GM19463 (cell line): ENCODE data around the gene LIFR.
A peak's percentile ranks its signal among the peaks of the same experiment; 100 is the strongest.

Experiments used
- ATAC-seq: cut with Tn5 transposase; IDR thresholded peaks from one replicate; pipeline ENCODE4 v1.9.1; 2021; ENCODE audit warnings: mild to moderate bottlenecking, moderate library complexity; ENCODE audit not compliant: unreplicated experiment

Gene LIFR

GRCh38 chr5:38551030-38552017 lies 5.1 kb downstream of the LIFR start:
- peak; percentile 51 for ATAC-seq

- no peak for ATAC-seq
These were observed 8.2 kb downstream of the LIFR start for GRCh38 chr5:38548064-38548759.

DNA sequence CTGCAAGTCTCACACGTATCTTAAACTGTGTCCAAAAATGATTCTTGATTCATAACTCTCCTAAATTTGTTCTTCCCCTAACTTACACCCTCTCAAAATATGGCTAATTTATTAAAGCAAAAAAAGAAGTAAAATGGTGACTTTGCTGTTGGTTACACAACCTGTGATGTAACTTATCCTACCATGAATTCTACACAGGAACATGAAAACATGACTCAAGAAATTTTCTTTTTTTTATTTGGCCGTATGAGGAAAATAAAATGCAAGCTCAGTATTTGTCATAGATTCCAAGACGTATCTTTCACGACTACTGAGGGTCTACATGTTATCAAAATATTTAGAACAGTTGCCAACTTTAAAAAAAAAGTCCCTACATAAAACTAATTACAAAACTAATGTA lies 9.2 kb downstream of the LIFR start:
- ATAC-seq, result no peak

DNA sequence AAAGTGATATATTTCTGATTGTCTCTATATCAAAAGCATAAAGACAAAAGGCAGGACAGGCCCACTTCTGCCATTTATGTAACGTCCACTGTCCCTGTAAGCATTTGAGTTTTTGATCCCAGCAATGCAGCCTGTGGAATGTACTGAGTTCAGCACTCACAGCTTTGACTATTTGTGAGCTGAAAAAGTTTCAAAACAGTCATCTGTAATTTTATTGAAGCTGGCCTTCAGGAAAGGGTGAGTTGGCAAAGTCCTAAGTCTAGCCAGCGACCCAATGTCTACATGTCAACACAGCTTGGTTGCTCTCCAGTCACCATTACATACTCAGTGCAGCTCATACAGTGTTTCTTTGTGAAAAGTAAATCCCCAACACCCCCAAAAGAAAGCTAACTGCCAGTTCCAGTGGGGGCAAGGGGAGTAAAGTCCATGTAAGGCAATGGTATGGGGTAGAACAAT lies 9.7 kb downstream of the LIFR start:
- no peak for ATAC-seq

GRCh38 chr5:38543886-38544285 lies 12.6 kb downstream of the LIFR start:
- ATAC-seq, result no peak

- ATAC-seq, result no peak
These were observed 13.4 kb downstream of the LIFR start for GRCh38 chr5:38543074-38543473.

DNA sequence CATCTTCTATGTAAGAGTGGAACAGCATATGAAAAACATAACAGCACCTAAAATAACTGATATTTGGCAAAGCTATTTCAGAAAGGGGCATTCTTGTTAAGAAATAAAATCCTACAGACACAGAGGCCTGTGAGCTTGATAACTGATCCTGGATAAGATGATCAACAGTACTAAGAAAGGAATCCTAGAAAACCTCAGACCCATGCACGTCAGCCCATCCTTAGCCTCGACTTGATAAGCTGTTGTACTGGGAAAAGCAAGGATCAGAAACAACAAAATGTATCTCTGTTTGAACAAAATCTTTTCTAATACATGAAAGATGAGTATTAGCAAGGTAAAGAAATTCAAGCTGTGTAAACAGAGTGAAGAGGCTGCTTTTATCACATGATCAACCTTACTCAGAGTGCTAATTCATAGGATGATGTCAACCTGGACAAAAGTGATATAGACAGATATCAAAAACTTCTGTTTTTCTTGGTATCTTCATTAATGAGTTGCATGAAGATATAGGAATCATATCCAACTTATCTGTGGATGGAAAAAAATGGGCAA lies 15.2 kb downstream of the LIFR start:
- ATAC-seq, result no peak

DNA sequence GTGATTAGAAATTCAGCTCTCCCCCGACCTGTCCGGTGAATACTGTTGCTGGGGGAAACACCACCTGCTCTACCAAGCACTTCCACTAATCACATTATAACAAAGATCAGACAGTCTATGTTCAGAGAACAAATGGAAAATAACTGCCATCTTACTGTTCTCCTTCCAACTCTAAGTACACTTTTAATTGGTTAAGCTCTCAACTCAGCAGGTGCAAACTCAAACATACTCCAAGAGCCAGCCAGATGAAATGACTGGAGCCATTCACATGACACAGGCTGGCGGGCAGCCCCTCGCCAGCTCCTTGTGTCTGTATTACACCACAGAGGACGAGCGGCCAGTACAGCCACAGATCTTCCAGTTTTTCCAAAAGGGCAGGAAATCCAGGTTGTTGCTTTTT lies 16.1 kb downstream of the LIFR start:
- no peak for ATAC-seq

- ATAC-seq, result no peak
These were observed 18.3 kb downstream of the LIFR start for GRCh38 chr5:38538161-38538560.

GRCh38 chr5:38537505-38537904 lies 18.9 kb downstream of the LIFR start:
- ATAC-seq, result no peak

- ATAC-seq, result no peak
These were observed 19.5 kb downstream of the LIFR start for GRCh38 chr5:38536968-38537367.

DNA sequence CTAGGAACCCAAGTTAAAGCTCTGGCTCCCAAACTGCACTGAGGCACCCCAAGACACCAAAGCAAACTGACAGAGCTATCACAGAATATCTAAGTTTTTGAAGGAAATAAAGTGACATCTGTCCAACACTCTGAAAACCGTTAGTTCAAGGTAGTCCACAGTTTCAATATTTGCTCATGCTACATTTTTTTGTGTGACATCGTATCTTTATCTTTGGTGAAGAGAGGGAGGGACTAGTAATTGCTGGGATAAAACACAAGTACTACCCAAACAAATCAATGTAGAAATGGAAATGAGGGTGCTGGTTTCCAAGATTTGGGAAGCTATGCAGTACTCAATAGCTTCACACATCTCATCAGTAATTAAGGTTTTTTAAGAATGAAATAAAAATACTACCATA lies 20.6 kb downstream of the LIFR start:
- no peak for ATAC-seq

- no peak for ATAC-seq
These were observed 21.1 kb downstream of the LIFR start for GRCh38 chr5:38535248-38535750.

- no peak for ATAC-seq
These were observed 22.3 kb downstream of the LIFR start for GRCh38 chr5:38534156-38534453.

- no peak for ATAC-seq
These were observed 22.9 kb downstream of the LIFR start for GRCh38 chr5:38533286-38534155.

GRCh38 chr5:38532165-38532669 lies 24.2 kb downstream of the LIFR start:
- ATAC-seq, result no peak

DNA sequence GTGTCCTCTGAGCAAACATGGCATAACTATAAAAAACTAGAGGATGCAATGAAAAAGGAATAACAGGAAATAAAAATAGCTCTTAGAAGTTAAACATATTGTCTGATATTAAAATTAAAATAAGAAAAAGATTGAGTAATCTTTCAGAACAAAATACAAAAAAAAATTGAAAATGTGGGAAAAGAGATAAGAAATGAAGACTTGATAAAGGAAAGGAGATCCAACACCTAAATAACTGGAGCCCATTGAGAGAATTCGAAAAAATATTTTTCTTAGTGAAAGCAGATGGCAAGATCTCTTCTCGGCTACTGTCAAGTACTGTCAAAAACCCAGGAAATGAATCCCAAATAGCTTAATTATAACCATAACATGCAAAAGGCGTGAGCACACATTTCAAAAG lies 24.9 kb downstream of the LIFR start:
- ATAC-seq, result no peak

DNA sequence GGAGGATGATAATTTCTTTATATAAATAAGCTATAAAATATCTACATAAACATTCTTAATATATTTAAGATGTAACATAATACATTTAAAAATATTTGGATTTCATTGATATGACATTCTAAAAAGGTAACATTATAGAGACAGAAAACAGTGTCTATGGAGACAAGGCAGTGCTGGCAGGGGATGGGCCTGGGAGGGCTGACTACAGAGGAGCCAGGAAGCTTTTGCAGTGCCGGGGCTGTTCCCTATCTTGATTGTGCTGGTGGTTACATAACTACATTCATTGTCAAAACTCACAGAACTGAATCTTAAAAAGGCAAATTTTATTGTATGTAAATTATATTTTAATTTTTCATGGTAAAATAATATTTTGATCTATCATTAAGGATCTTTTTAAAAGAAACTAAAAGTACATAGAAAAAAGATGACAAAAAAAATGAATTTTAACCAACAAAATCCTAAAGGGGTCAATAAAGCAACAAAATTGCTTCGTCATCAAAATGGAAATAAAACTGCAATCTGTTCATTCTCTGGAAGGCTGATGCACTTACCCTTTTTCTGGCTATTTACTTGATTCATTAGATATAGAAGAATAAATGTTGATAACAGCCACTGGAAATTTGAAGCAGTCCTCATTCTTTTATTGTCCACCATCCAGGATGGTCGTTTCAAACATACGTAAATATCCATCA lies 26.3 kb downstream of the LIFR start:
- ATAC-seq, result no peak

DNA sequence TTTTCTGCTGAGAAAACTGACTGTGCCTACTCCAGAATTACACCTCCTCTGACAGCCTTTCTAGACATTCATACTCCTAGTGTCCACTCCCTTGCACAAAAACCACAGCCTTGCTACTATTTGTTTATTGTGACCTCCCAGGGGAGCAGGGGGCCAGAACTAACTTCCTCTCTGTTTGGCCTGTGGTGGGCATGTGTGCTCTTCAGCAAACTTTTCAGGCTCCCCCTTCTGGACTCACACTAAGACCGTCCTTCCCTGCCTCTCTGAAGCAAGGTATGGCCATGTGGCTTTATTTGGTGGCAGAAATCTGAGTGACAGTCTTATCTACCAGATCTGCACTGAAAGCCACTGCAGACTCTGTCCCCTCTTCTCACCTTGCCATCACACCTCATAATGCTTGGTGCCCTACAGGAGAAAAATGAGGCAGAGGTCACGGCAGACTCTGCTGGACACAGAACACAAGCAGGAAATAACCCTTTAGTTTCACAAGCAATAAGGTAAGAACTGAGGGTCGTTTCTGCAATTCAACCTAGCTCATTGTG lies 28.2 kb downstream of the LIFR start:
- ATAC-seq, result no peak

GRCh38 chr5:38527475-38527874 lies 29.0 kb downstream of the LIFR start:
- no peak for ATAC-seq
